IMR-90 (cell line): Measurements from ENCODE around the gene ADAMTS18. TPM values are rescaled to one million over a fixed set of nuclear protein-coding genes. Genes with fewer than 3 reads are reported as not detected.

Source experiments
- ATAC-seq: fragments of 200-7000 bp; cut with Tn5 transposase; 2 replicates; pipeline ENCODE4 v1.9.1; 2020; ENCODE audit warnings: low read depth, mild to moderate bottlenecking, moderate library complexity
- BruUV-seq: library from RNA; stranded (reverse); fragments of 400-500 nt; replicated peaks from 2 replicates; lab custom pipeline; 2021; lab: Mats Ljungman, UMichigan
- CTCF ChIA-PET: fragments of 300-600 bp; formaldehyde crosslinking; extraction: SDS; loops from one replicate; lab custom pipeline; 2021; ENCODE audit warnings: antibody characterized with exemption; lab: Yijun Ruan, JAX
- POLR2A ChIA-PET: fragments of 300-600 bp; sonication (Branson Sonifier 250); formaldehyde crosslinking; loops from one replicate; lab custom pipeline; 2022; ENCODE audit warnings: antibody characterized with exemption; ENCODE audit not compliant: unreplicated experiment; lab: Charles Lee
- DNase-seq: peaks from one replicate; pipeline ENCODE4 v3.0.0; 2013
- H2AFZ ChIP-seq: replicated peaks from 2 replicates; pipeline ENCODE3; 2013; ENCODE audit warnings: low read length, mild to moderate bottlenecking; ENCODE audit not compliant: poor library complexity
- H2AK5ac ChIP-seq: 2 replicates; pipeline ENCODE4 v1.6.1; 2013; ENCODE audit warnings: low read depth, low read length, inconsistent platforms
- H2AK9ac ChIP-seq: replicated peaks from 2 replicates; pipeline ENCODE3; 2013; ENCODE audit warnings: mild to moderate bottlenecking, low read depth, low read length, moderate library complexity; ENCODE audit not compliant: poor library complexity
- H2BK120ac ChIP-seq: 2 replicates; pipeline ENCODE4 v1.6.1; 2013; ENCODE audit warnings: low read depth, low read length, inconsistent platforms
- H2BK15ac ChIP-seq: 3 replicates; pipeline ENCODE4 v1.6.1; 2013; ENCODE audit warnings: low read depth, low read length, inconsistent platforms
- H2BK20ac ChIP-seq: 2 replicates; pipeline ENCODE4 v1.6.1; 2013; ENCODE audit warnings: low read depth, mild to moderate bottlenecking, inconsistent platforms, low read length, moderate library complexity
- H2BK5ac ChIP-seq: 2 replicates; pipeline ENCODE4 v1.6.1; 2013; ENCODE audit warnings: mild to moderate bottlenecking, low read depth, low read length, inconsistent platforms; ENCODE audit not compliant: poor library complexity, severe bottlenecking
- H3K14ac ChIP-seq: replicated peaks from 2 replicates; pipeline ENCODE4 v1.6.1; 2013; ENCODE audit warnings: low read depth, low read length, inconsistent platforms
- H3K18ac ChIP-seq: 2 replicates; pipeline ENCODE4 v1.6.1; 2013; ENCODE audit warnings: low read depth, low read length, control low read depth
- H3K23ac ChIP-seq: 2 replicates; pipeline ENCODE4 v1.6.1; 2013; ENCODE audit warnings: low read depth, low read length, inconsistent platforms
- H3K27ac ChIP-seq: 2 replicates; pipeline ENCODE4 v1.5.1; 2013; ENCODE audit warnings: mild to moderate bottlenecking, control low read depth, low read length; ENCODE audit not compliant: insufficient read depth
- H3K27me3 ChIP-seq: 2 replicates; pipeline ENCODE4 v1.6.1; 2013; ENCODE audit warnings: low read length; ENCODE audit not compliant: control insufficient read depth, insufficient read depth
- H3K36me3 ChIP-seq: 2 replicates; pipeline ENCODE4 v1.6.1; 2013; ENCODE audit warnings: low read length, mixed read lengths; ENCODE audit not compliant: control insufficient read depth, insufficient read depth
- H3K4ac ChIP-seq: 2 replicates; pipeline ENCODE4 v1.6.1; 2013; ENCODE audit warnings: low read depth, low read length, inconsistent platforms
- H3K4me1 ChIP-seq: 2 replicates; pipeline ENCODE4 v1.6.1; 2013; ENCODE audit warnings: low read length, mixed read lengths; ENCODE audit not compliant: control insufficient read depth, insufficient read depth
- H3K4me2 ChIP-seq: 2 replicates; pipeline ENCODE4 v1.6.1; 2013; ENCODE audit warnings: low read depth, mild to moderate bottlenecking, control low read depth, low read length, moderate library complexity
- H3K4me3 ChIP-seq: 2 replicates; pipeline ENCODE4 v1.5.1; 2013; ENCODE audit warnings: low read depth, mild to moderate bottlenecking, control low read depth, low read length, moderate library complexity; ENCODE audit not compliant: insufficient read depth
- H3K56ac ChIP-seq: 2 replicates; pipeline ENCODE4 v1.6.1; 2013; ENCODE audit warnings: low read length, inconsistent platforms; ENCODE audit not compliant: insufficient read depth; ENCODE audit errors: extremely low read depth
- H3K79me1 ChIP-seq, 2 experiments: 2 replicates each; pipeline ENCODE4 v1.6.1; 2013; ENCODE audit warnings: low read length in 2 of 2, inconsistent platforms in 1 of 2, low read depth in 1 of 2
- H3K9ac ChIP-seq: 2 replicates; pipeline ENCODE4 v1.6.1; 2013; ENCODE audit warnings: low read depth, low read length, control low read depth
- H3K9me1 ChIP-seq: 2 replicates; pipeline ENCODE4 v1.6.1; 2013; ENCODE audit warnings: low read length, inconsistent platforms; ENCODE audit not compliant: insufficient read depth
- H3K9me3 ChIP-seq: 2 replicates; pipeline ENCODE4 v1.6.1; 2013; ENCODE audit warnings: low read length; ENCODE audit not compliant: control insufficient read depth, insufficient read depth
- H4K20me1 ChIP-seq: 2 replicates; pipeline ENCODE4 v1.6.1; 2013; ENCODE audit warnings: low read length, inconsistent platforms; ENCODE audit not compliant: insufficient read depth
- H4K5ac ChIP-seq: 2 replicates; pipeline ENCODE4 v1.6.1; 2013; ENCODE audit warnings: mild to moderate bottlenecking, low read depth, low read length, control low read depth
- H4K8ac ChIP-seq, 2 experiments: 2 replicates each; pipeline ENCODE4 v1.6.1; 2013; ENCODE audit warnings: low read depth in 2 of 2, low read length in 2 of 2, control low read depth in 1 of 2, inconsistent platforms in 1 of 2
- H4K91ac ChIP-seq: 2 replicates; pipeline ENCODE4 v1.6.1; 2013; ENCODE audit warnings: low read depth, low read length, inconsistent platforms; ENCODE audit not compliant: insufficient read depth
- BHLHE40 ChIP-seq: fragments of 150-350 bp; IDR thresholded peaks from 2 replicates; pipeline ENCODE4 v1.6.1; 2016; ENCODE audit warnings: mild to moderate bottlenecking, low read depth, low read length
- CEBPB ChIP-seq: IDR thresholded peaks from 2 replicates; pipeline ENCODE4 v1.6.1; 2012; ENCODE audit warnings: low read depth, low read length, improper control_type of control experiment
- CHD1 ChIP-seq: IDR thresholded peaks from 2 replicates; pipeline ENCODE4 v1.6.1; 2012; ENCODE audit warnings: low read depth, low read length, improper control_type of control experiment
- CTCF ChIP-seq: conservative IDR thresholded peaks from 2 replicates; pipeline ENCODE4 v1.5.1; 2012; ENCODE audit warnings: mild to moderate bottlenecking, low read depth, low read length, improper control_type of control experiment
- FOS ChIP-seq: fragments of 150-350 bp; IDR thresholded peaks from 2 replicates; pipeline ENCODE4 v1.6.1; 2016; ENCODE audit warnings: low read depth, low read length
- MAFK ChIP-seq: IDR thresholded peaks from 2 replicates; pipeline ENCODE4 v1.6.1; 2012; ENCODE audit warnings: low read depth, low read length, improper control_type of control experiment
- MAZ ChIP-seq: IDR thresholded peaks from 2 replicates; pipeline ENCODE4 v1.6.1; 2012; ENCODE audit warnings: low read depth, mild to moderate bottlenecking, low read length, improper control_type of control experiment, moderate library complexity, borderline replicate concordance
- MXI1 ChIP-seq: IDR thresholded peaks from 2 replicates; pipeline ENCODE4 v1.6.1; 2012; ENCODE audit warnings: low read depth, mild to moderate bottlenecking, low read length, moderate library complexity, borderline replicate concordance
- NFE2L2 ChIP-seq: fragments of 150-350 bp; IDR thresholded peaks from 2 replicates; pipeline ENCODE4 v1.6.1; 2016; ENCODE audit warnings: low read depth, mild to moderate bottlenecking, low read length
- POLR2A ChIP-seq: IDR thresholded peaks from 2 replicates; pipeline ENCODE4 v1.6.1; 2012; ENCODE audit warnings: mild to moderate bottlenecking, low read depth, low read length
- RAD21 ChIP-seq: IDR thresholded peaks from 2 replicates; pipeline ENCODE4 v1.6.1; 2012; ENCODE audit warnings: low read length, improper control_type of control experiment
- RCOR1 ChIP-seq: IDR thresholded peaks from 2 replicates; pipeline ENCODE4 v1.6.1; 2012; ENCODE audit warnings: mild to moderate bottlenecking, low read length, improper control_type of control experiment; ENCODE audit not compliant: insufficient replicate concordance
- RFX5 ChIP-seq: IDR thresholded peaks from 2 replicates; pipeline ENCODE4 v1.8.0; 2012; ENCODE audit warnings: low read depth, mild to moderate bottlenecking, low read length, moderate library complexity
- SMC3 ChIP-seq: fragments of 150-350 bp; IDR thresholded peaks from 2 replicates; pipeline ENCODE4 v1.6.1; 2016; ENCODE audit warnings: low read depth, mild to moderate bottlenecking, antibody characterized with exemption, low read length, moderate library complexity
- USF2 ChIP-seq: fragments of 150-350 bp; IDR thresholded peaks from 2 replicates; pipeline ENCODE4 v1.6.1; 2017; ENCODE audit warnings: mild to moderate bottlenecking, antibody characterized with exemption, low read length, low read depth
- WGBS, 2 experiments: methylation state at CpG; one replicate each; pipeline versions ENCODE4 v1.1.5 to v1.1.7; 2013; ENCODE audit warnings: missing lambda C conversion rate in 2 of 2; ENCODE audit not compliant: insufficient read length in 1 of 2; ENCODE audit errors: extremely low coverage in 2 of 2; 5-methylcytosine and 5-hydroxymethylcytosine counted together
- dilution Hi-C: fragments of 300-500 bp; cut with HindIII; formaldehyde crosslinking; loops from one replicate; pipeline ENCODE4 v1.14.3; 2018; ENCODE audit warnings: low sequenced_read_pairs; ENCODE audit not compliant: unreplicated experiment
- in situ Hi-C: fragments of 300-500 bp; cut with MboI; formaldehyde crosslinking; loops from 3 replicates; pipeline ENCODE4 v1.14.3; 2019; ENCODE audit warnings: low sequenced_read_pairs, inconsistent platforms, mixed read lengths
- intact Hi-C: fragments of 100-400 bp; cut with micrococcal nuclease; formaldehyde crosslinking; loops from 2 replicates; pipeline ENCODE4 v1.10.0; 2022
- polyA plus RNA-seq, 3 experiments: library from polyadenylated mRNA; depleted of rRNA; stranded (reverse); fragments of >200 nt; gene quantifications; 2 replicates each; pipeline ENCODE4 v1.2.3, GENCODE V29; 2012; ENCODE audit warnings: low replicate concordance in 1 of 3
- total RNA-seq: library from RNA; depleted of rRNA; stranded (reverse); fragments of >200 nt; gene quantifications from 2 replicates; pipeline ENCODE4 v1.2.3, GENCODE V29; 2012

ADAMTS18 gene
- total and polyA plus RNA-seq, 2 of the 4 experiments (the other 2 are of a cell fraction) = not detected

- dilution Hi-C loops (no loop called here), intact Hi-C loops (no loop called here), in situ Hi-C loops (no loop called here)
- H3K36me3 ChIP-seq = no peaks in the 10 kb centered on the region
- no peak overlapping the region for H3K4me3 ChIP-seq
- H2BK5ac ChIP-seq = no peak overlapping the region
- no peak overlapping the region for H2AK9ac ChIP-seq
- no peak overlapping the region for H4K91ac ChIP-seq
- no peak overlapping the region for H3K4me2 ChIP-seq
- H3K4me1 ChIP-seq = 0 out of 2 replicates have a peak, but pooled peaks cover 1% of the 10 kb centered on the region
- H3K18ac ChIP-seq = no peak overlapping the region
- no peaks in the 10 kb centered on the region for H4K20me1 ChIP-seq
- H2AFZ ChIP-seq = no peak overlapping the region
- H2BK20ac ChIP-seq = no peak overlapping the region
- no peaks in the 10 kb centered on the region for H3K79me1 ChIP-seq
- H2BK120ac ChIP-seq = no peak overlapping the region
- no peaks in the 10 kb centered on the region for H3K9me1 ChIP-seq
- ChIA-PET POLR2A (interaction anchor here (0.6 kb wide), 1 partner anchor 45 kb away, joined by 5 read pairs; no protein-coding TSS in a partner anchor), CTCF (interaction anchor here (0.6 kb wide), 1 partner anchor 12 kb away, joined by 4 read pairs; no protein-coding TSS in a partner anchor)
- no peak overlapping the region for H4K8ac ChIP-seq
- no TSS peak for BruUV-seq
- H3K27me3 ChIP-seq = no peaks in the 10 kb centered on the region
- H2BK15ac ChIP-seq = no peak overlapping the region
- H3K9ac ChIP-seq = no peak overlapping the region
- no peaks in the 10 kb centered on the region for H3K9me3 ChIP-seq
- 48% methylated on average over 4 of the region's 8 CpGs; no CpG with 5 or more reads in 1 of the 2 experiments for WGBS, 2 experiments
- H4K5ac ChIP-seq = no peak overlapping the region
- no peak for ATAC-seq
- no peak overlapping the region for H3K56ac ChIP-seq
- H3K14ac ChIP-seq = no peak overlapping the region
- H3K23ac ChIP-seq = no peak overlapping the region
- no peak overlapping the region for H3K4ac ChIP-seq
- no peak overlapping the region for H3K27ac ChIP-seq
- no peak overlapping the region for H2AK5ac ChIP-seq
- DNase-seq = no peak
- TF ChIP-seq CEBPB (no peak), RCOR1 (no peak), RFX5 (no peak), CHD1 (no peak), NFE2L2 (no peak), BHLHE40 (no peak), RAD21 (no peak), SMC3 (no peak), MAZ (no peak), MAFK (no peak), USF2 (no peak), FOS (no peak), CTCF (no peak), POLR2A (no peak), MXI1 (no peak)
These were observed 127.2 kb downstream of the ADAMTS18 start for GRCh38 chr16:77307426-77308162.
